ENCODE measurements around the gene ZNF771. TPM values are rescaled to one million over a fixed set of nuclear protein-coding genes. Genes with fewer than 3 reads are reported as not detected.

The ZNF771 gene
- total and polyA plus RNA-seq, 4 experiments from 2014 or later: 1.4 to 6.5 (median 5.5) TPM

DNA sequence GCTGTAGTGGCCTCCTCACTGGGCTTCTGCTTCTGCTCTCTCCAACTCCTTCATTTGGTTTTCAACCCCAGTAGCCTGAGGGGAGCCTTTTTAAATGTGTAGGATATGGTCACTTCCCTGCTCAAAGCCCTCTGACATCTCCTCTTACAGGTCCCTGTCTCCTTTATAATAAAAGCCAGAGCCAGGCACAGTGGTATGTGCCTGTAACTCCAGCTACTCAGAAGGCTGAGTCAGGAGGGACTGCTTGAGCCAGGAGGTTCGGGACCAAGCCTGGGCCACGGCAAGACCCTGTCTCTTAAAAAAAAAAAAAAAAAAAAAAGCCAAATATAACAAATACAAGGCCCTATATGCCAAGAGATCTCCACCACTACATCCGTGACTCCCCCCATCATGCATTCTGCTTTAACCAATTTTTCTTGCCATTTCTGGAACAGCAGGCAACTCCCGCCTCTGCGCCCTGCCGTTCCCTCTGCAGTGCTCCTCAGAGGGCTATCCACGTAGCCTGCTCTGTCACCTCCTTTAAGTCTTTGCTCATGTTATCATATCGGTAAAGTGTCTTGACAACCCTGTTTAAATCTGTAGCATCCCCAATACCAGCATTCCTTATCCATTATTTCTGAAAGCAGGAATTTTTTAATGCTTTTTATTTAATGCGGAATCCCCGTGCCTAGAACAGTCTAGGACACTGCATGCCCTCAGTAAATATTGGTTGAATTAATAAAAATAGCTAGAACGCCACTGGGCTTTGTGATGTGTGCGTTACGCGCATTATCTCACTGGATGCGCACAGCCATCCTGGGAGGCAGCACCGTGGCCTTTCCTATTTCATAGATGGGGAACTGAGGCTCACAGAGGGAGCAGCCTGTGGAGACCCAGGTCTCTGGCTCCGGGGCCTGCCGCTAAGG is 9.5 kb downstream of the ZNF771 start:
- no peak for DNase-seq
- peak overlapping the region; percentile 61 for H3K27ac ChIP-seq (ENCODE audit: low read depth, low read length)
- H3K27me3 ChIP-seq (ENCODE audit: insufficient read depth, low read length): no peaks in the 10 kb centered on the region
- peak overlapping the region in 6 of 7 donors; percentile 19 to 86 (median 64) for H3K27ac Mint-ChIP-seq
- no peaks in the 10 kb centered on the region for H3K9me3 Mint-ChIP-seq
- ChIA-PET CTCF (ENCODE audit: partially characterized antibody) (interaction anchor here (0.8 to 4.0 kb wide), 11 partner anchors 8 to 302 kb away, joined by 3 to 34 read pairs (median 5); partner anchors contain the start of genes DCTPP1 and SEPTIN1), POLR2A (ENCODE audit: partially characterized antibody) (interaction anchor here (0.7 to 4.4 kb wide), 40 partner anchors 7 to 351 kb away, joined by 3 to 91 read pairs (median 8); partner anchors contain the start of genes ALDOA, CORO1A, DCTPP1 and FBRS)
- peaks cover 11 to 17% of the 10 kb centered on the region in 2 donors for H3K36me3 Mint-ChIP-seq
- no peaks in the 10 kb centered on the region for H3K9me3 ChIP-seq (ENCODE audit: control insufficient read depth in 1 of 2, low read length in 2 of 2)
- intact Hi-C loops (cut with micrococcal nuclease): no loop called here
- no peaks in the 10 kb centered on the region for H3K36me3 ChIP-seq (ENCODE audit: insufficient read depth, low read length)
- peaks cover 15% of the 10 kb centered on the region for H3K4me1 ChIP-seq (ENCODE audit: insufficient read depth, low read length)
- H3K27me3 Mint-ChIP-seq: no peaks in the 10 kb centered on the region
- peak overlapping the region; percentile 11 to 78 (median 56) for H3K4me3 Mint-ChIP-seq
- peaks cover 8 to 28% (median 16%) of the 10 kb centered on the region in 4 donors for H3K4me1 Mint-ChIP-seq
- H3K4me3 ChIP-seq (ENCODE audit: low read length in 2 of 2): peak overlapping the region; percentile 12 to 68

DNA sequence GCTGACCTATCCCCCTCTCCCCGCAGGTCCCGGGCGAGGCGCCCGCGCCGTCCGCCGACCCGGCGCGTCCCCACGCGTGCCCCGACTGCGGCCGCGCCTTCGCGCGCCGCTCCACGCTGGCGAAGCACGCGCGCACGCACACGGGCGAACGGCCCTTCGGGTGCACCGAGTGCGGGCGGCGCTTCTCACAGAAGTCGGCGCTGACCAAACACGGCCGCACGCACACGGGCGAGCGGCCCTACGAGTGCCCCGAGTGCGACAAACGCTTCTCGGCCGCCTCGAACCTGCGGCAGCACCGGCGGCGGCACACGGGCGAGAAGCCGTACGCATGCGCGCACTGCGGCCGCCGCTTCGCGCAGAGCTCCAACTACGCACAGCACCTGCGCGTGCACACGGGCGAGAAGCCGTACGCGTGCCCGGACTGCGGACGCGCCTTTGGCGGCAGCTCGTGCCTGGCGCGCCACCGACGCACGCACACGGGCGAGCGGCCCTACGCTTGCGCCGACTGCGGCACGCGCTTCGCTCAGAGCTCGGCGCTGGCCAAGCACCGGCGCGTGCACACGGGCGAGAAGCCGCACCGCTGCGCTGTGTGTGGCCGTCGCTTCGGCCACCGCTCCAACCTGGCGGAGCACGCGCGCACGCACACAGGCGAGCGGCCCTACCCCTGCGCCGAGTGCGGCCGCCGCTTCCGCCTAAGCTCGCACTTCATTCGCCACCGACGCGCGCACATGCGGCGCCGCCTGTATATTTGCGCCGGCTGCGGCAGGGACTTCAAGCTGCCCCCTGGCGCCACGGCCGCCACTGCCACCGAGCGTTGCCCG is 10.3 kb downstream of the ZNF771 start:
- no peaks in the 10 kb centered on the region for H3K27me3 Mint-ChIP-seq
- Histone ChIP-seq H3K36me3 (ENCODE audit: insufficient read depth, low read length) (no peaks in the 10 kb centered on the region), H3K9me3 (ENCODE audit: control insufficient read depth in 1 of 2, low read length in 2 of 2) (no peaks in the 10 kb centered on the region), H3K27me3 (ENCODE audit: insufficient read depth, low read length) (no peaks in the 10 kb centered on the region), H3K27ac (ENCODE audit: low read depth, low read length) (peak overlapping the region; percentile 61), H3K4me3 (ENCODE audit: low read length in 2 of 2) (peak overlapping the region; percentile 12 to 68), H3K4me1 (ENCODE audit: insufficient read depth, low read length) (peaks cover 15% of the 10 kb centered on the region)
- H3K9me3 Mint-ChIP-seq: no peaks in the 10 kb centered on the region
- H3K4me1 Mint-ChIP-seq: peaks cover 6 to 24% (median 13%) of the 10 kb centered on the region in 4 donors
- H3K36me3 Mint-ChIP-seq: peaks cover 11 to 14% of the 10 kb centered on the region in 2 donors
- POLR2A ChIA-PET (ENCODE audit: partially characterized antibody): interaction anchor here (0.6 to 4.4 kb wide), 55 partner anchors 8 to 613 kb away, joined by 3 to 91 read pairs (median 5); partner anchors contain the start of genes ALDOA, CORO1A, DCTPP1 and FBRS
- intact Hi-C loops (cut with micrococcal nuclease): loop anchor here (1.0 kb wide), 1 partner anchor 13 kb away; the partner anchor contains the start of gene DCTPP1
- peak overlapping the region; percentile 39 to 85 (median 68) for H3K4me3 Mint-ChIP-seq
- peak; percentile 89 to 93 (median 91) for DNase-seq
- H3K27ac Mint-ChIP-seq: peak overlapping the region in 3 of 7 donors; percentile 41 to 90 (median 74)
- CTCF ChIA-PET (ENCODE audit: partially characterized antibody): interaction anchor here (0.6 to 4.0 kb wide), 13 partner anchors 8 to 326 kb away, joined by 3 to 34 read pairs (median 4); partner anchors contain the start of genes DCTPP1, SEPTIN1 and TBX6

DNA sequence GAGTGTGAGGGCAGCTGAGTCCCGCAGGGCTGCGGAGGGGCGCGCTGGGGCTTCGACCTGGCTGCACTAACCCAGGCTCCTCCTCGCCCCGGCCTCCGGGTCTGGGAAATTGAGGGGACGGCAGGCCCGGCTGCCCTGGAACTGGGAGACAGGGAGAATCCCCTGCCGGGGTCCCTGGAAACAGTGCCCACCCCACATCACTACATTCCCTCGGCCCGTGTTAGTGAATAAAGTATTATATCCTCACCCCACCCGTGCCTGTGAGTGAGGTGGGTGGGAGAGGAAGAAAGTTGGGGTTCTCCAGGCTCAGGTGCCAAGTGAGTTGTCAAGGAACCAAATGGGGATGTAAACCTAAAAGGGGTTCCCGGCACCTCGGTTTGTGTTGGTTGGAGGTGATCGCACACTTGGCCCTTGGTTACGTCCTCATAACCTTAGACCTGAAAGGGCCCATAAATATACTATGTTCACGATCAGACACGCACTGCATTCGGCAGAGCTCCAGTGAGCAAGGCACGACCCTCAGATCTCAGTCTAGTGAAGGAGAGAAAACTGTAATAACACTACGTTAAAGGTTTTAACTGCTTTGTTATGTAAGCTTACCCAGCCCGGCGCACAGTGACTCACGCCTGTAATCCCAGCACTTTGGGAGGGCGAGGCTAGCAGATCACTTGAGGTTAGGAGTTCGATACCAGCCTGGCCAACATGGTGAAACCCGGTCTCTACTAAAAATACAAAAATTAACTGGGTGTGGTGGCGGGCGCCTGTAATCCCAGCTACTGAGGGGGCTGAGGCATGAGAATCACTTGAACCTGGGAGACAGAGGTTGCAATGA is 11.2 kb downstream of the ZNF771 start:
- Histone ChIP-seq H3K9me3 (ENCODE audit: control insufficient read depth in 1 of 2, low read length in 2 of 2) (no peaks in the 10 kb centered on the region), H3K4me1 (ENCODE audit: insufficient read depth, low read length) (peaks cover 15% of the 10 kb centered on the region), H3K4me3 (ENCODE audit: low read length in 2 of 2) (peak overlapping the region in 1 of 2 donors; percentile 68), H3K27me3 (ENCODE audit: insufficient read depth, low read length) (no peaks in the 10 kb centered on the region), H3K27ac (ENCODE audit: low read depth, low read length) (peak overlapping the region; percentile 61), H3K36me3 (ENCODE audit: insufficient read depth, low read length) (peaks cover 3% of the 10 kb centered on the region)
- Mint-ChIP-seq H3K36me3 (peaks cover 11 to 17% of the 10 kb centered on the region in 2 donors), H3K27me3 (no peaks in the 10 kb centered on the region), H3K4me3 (peak overlapping the region; percentile 52 to 85 (median 69)), H3K9me3 (no peaks in the 10 kb centered on the region), H3K27ac (peak overlapping the region; percentile 26 to 90 (median 74)), H3K4me1 (peaks cover 6 to 24% (median 13%) of the 10 kb centered on the region in 4 donors)
- POLR2A ChIA-PET (ENCODE audit: partially characterized antibody): interaction anchor here (0.6 to 4.4 kb wide), 55 partner anchors 9 to 614 kb away, joined by 3 to 91 read pairs (median 5); partner anchors contain the start of genes ALDOA, CORO1A, DCTPP1 and FBRS
- intact Hi-C loops (cut with micrococcal nuclease): loop anchor here (1.0 kb wide), 1 partner anchor 12 kb away; the partner anchor contains the start of gene DCTPP1
- CTCF ChIA-PET (ENCODE audit: partially characterized antibody): interaction anchor here (0.6 to 4.0 kb wide), 14 partner anchors 9 to 327 kb away, joined by 3 to 34 read pairs (median 4); partner anchors contain the start of genes DCTPP1, SEPTIN1, TBC1D10B and TBX6
- no peak for DNase-seq

DNA sequence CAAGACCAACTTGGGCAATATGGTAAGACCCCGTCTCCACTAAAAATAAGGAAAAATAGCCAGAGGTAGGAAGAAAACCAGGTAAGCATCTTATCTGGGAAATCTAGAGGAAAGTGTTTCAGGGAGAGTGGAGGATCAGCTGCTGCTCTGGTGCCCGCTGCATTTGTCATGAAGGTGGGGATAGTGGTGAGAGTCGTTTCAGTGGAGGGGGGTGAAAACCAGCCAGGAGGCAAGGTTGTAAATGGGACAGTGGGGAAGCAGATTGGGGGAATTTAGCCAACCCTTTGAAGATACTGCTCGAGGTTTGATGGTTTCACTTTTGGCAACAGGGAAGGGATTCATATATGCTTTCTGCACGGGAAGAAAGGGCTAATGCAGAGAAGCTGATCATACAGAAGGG is 13.6 kb downstream of the ZNF771 start:
- Mint-ChIP-seq H3K9me3 (no peaks in the 10 kb centered on the region), H3K36me3 (peaks cover 15 to 35% of the 10 kb centered on the region in 2 donors), H3K27me3 (no peaks in the 10 kb centered on the region), H3K27ac (peak overlapping the region in 5 of 7 donors; percentile 33 to 87 (median 33)), H3K4me1 (peaks cover 9 to 21% (median 13%) of the 10 kb centered on the region in 4 donors), H3K4me3 (no peak overlapping the region)
- no peak for DNase-seq
- POLR2A ChIA-PET (ENCODE audit: partially characterized antibody): interaction anchor here (4.4 kb wide), 1 partner anchor 9 kb away, joined by 91 read pairs; the partner anchor contains the start of gene DCTPP1
- no peaks in the 10 kb centered on the region for H3K27me3 ChIP-seq (ENCODE audit: insufficient read depth, low read length)
- peaks cover 16% of the 10 kb centered on the region for H3K36me3 ChIP-seq (ENCODE audit: insufficient read depth, low read length)
- no peak overlapping the region for H3K4me3 ChIP-seq (ENCODE audit: low read length in 2 of 2)
- CTCF ChIA-PET (ENCODE audit: partially characterized antibody): interaction anchor here (0.7 to 1.9 kb wide), 3 partner anchors 9 to 11 kb away, joined by 4 to 8 read pairs (median 4); partner anchors contain the start of gene DCTPP1
- peaks cover 15% of the 10 kb centered on the region for H3K4me1 ChIP-seq (ENCODE audit: insufficient read depth, low read length)
- H3K27ac ChIP-seq (ENCODE audit: low read depth, low read length): no peak overlapping the region
- intact Hi-C loops (cut with micrococcal nuclease): no loop called here
- H3K9me3 ChIP-seq (ENCODE audit: control insufficient read depth in 1 of 2, low read length in 2 of 2): no peaks in the 10 kb centered on the region

DNA sequence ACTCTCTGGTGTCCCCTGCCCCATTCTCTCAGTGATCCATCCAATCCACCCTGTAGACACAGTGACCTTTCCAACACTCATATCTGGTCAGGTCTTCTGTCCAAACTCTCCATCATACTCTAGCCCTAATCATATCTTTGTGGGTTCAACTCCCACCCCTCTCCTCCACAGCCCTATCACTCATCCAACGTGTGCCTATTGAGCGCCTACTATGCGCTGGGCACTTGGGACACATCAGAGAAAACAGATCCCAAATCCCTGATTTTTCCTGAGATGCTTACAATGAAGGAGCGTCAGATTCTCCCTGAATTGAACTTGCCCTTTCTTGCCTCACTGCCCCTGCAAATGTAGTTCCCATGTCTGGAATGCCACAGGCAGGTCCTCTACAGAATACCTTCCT is 20.6 kb downstream of the ZNF771 start:
- POLR2A ChIA-PET (ENCODE audit: partially characterized antibody): interaction anchor here (1.1 to 2.9 kb wide), 2 partner anchors 10 to 45 kb away, joined by 5 to 20 read pairs; partner anchors contain the start of gene SEPTIN1
- intact Hi-C loops (cut with micrococcal nuclease): no loop called here
- H3K27ac ChIP-seq (ENCODE audit: low read depth, low read length): no peak overlapping the region

DNA sequence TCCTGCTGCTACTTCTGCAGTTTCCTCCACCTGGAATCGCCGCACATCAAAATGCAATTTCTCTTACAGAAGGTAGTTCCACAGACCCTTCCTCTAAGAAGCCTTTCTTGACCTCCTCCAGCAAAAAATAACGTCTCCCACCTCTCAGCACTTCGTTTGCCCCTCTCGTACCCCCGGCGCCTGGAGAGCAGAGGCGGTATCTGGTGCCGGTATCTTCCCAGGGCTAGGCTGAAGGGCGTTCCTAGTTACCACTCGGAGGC is 21.9 kb downstream of the ZNF771 start:
- H3K27ac ChIP-seq (ENCODE audit: low read depth, low read length): peak overlapping the region; percentile 72
- Mint-ChIP-seq H3K9me3 (no peaks in the 10 kb centered on the region), H3K36me3 (peaks cover 15 to 20% of the 10 kb centered on the region in 2 donors)

More for the DNA sequence above, 20.6 kb downstream of the ZNF771 start:
- Mint-ChIP-seq H3K36me3 (peaks cover 15 to 32% of the 10 kb centered on the region in 2 donors), H3K4me3 (peak overlapping the region; percentile 21 to 61 (median 39)), H3K27ac (peak overlapping the region in 6 of 7 donors; percentile 9 to 84 (median 50)), H3K4me1 (peaks cover 5 to 16% (median 12%) of the 10 kb centered on the region in 4 donors), H3K9me3 (no peaks in the 10 kb centered on the region), H3K27me3 (no peaks in the 10 kb centered on the region)
- Histone ChIP-seq H3K9me3 (ENCODE audit: control insufficient read depth in 1 of 2, low read length in 2 of 2) (no peaks in the 10 kb centered on the region), H3K4me1 (ENCODE audit: insufficient read depth, low read length) (peaks cover 19% of the 10 kb centered on the region), H3K36me3 (ENCODE audit: insufficient read depth, low read length) (peaks cover 24% of the 10 kb centered on the region), H3K4me3 (ENCODE audit: low read length in 2 of 2) (no peak overlapping the region), H3K27me3 (ENCODE audit: insufficient read depth, low read length) (no peaks in the 10 kb centered on the region)
- CTCF ChIA-PET (ENCODE audit: partially characterized antibody): interaction anchor here (1.1 kb wide), 1 partner anchor 144 kb away, joined by 3 read pairs; the partner anchor contains the start of gene ZNF688
- no peak for DNase-seq

More for the DNA sequence above, 21.9 kb downstream of the ZNF771 start:
- Mint-ChIP-seq H3K4me1 (peaks cover 12 to 23% (median 18%) of the 10 kb centered on the region in 4 donors), H3K27me3 (no peaks in the 10 kb centered on the region), H3K27ac (no peak overlapping the region), H3K4me3 (no peak overlapping the region)
- intact Hi-C loops (cut with micrococcal nuclease): no loop called here
- Histone ChIP-seq H3K4me3 (ENCODE audit: low read length in 2 of 2) (peak overlapping the region; percentile 76 to 84), H3K9me3 (ENCODE audit: control insufficient read depth in 1 of 2, low read length in 2 of 2) (no peaks in the 10 kb centered on the region), H3K4me1 (ENCODE audit: insufficient read depth, low read length) (peaks cover 27% of the 10 kb centered on the region), H3K36me3 (ENCODE audit: insufficient read depth, low read length) (peaks cover 13% of the 10 kb centered on the region), H3K27me3 (ENCODE audit: insufficient read depth, low read length) (no peaks in the 10 kb centered on the region)
- POLR2A ChIA-PET (ENCODE audit: partially characterized antibody): interaction anchor here (0.6 to 3.0 kb wide), 46 partner anchors 10 to 364 kb away, joined by 3 to 91 read pairs (median 8); partner anchors contain the start of genes ALDOA, CD2BP2, CORO1A and FBRS
- CTCF ChIA-PET (ENCODE audit: partially characterized antibody): interaction anchor here (0.6 to 2.6 kb wide), 51 partner anchors 7 to 364 kb away, joined by 3 to 39 read pairs (median 5); partner anchors contain the start of genes ALDOA, SEPHS2, ZNF688 and ZNF689
- DNase-seq: no peak

Measured in CD4-positive, alpha-beta memory T cell (primary cell).